Coronary artery (tissue), 2 donors: ENCODE data around the gene ASCC3.

ENCODE experiments used
- DNase-seq: peaks from one replicate; pipeline ENCODE4 v3.0.0-alpha.2; 2017; ENCODE audit warnings: low spot score
- H3K27ac ChIP-seq, 2 donors: fragments of 200-600 bp; sonication (generic); one replicate each; pipeline ENCODE4 v1.5.1; 2016 to 2019
- H3K4me3 ChIP-seq: fragments of 200-600 bp; sonication (generic); 2 replicates; pipeline ENCODE4 v1.5.1; 2016; ENCODE audit warnings: mild to moderate bottlenecking, moderate library complexity
- TF ChIP-seq, protein P1 (sequence below): fragments of 200-600 bp; sonication (generic); IDR thresholded peaks from one replicate; pipeline ENCODE4 v1.5.1; 2019; ENCODE audit warnings: antibody characterized with exemption

ASCC3 gene

DNA sequence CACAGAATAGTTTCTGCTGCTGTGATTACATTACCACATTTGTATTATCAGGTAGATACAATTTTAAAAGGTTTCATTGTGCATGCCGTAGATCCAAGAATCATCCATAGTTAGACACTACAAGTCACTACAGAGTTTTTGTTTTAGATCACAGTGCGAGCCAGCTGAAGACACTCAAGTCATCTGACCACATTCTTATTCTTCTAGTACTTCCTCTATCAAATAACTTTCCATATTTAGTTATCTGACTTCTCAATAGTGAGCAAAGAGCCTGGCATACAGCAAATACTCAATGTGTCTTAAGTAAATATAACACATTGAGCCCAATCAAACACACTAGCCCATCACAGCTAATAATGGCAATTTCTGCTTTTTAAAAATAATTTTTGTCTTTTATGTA lies 195.4 kb downstream of the ASCC3 start:
- H3K4me3 ChIP-seq, result no peak overlapping the region
- no peak overlapping the region for H3K27ac ChIP-seq
- no peak for DNase-seq
- TF ChIP-seq, protein P1, sequence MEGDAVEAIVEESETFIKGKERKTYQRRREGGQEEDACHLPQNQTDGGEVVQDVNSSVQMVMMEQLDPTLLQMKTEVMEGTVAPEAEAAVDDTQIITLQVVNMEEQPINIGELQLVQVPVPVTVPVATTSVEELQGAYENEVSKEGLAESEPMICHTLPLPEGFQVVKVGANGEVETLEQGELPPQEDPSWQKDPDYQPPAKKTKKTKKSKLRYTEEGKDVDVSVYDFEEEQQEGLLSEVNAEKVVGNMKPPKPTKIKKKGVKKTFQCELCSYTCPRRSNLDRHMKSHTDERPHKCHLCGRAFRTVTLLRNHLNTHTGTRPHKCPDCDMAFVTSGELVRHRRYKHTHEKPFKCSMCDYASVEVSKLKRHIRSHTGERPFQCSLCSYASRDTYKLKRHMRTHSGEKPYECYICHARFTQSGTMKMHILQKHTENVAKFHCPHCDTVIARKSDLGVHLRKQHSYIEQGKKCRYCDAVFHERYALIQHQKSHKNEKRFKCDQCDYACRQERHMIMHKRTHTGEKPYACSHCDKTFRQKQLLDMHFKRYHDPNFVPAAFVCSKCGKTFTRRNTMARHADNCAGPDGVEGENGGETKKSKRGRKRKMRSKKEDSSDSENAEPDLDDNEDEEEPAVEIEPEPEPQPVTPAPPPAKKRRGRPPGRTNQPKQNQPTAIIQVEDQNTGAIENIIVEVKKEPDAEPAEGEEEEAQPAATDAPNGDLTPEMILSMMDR, result no peak

DNA sequence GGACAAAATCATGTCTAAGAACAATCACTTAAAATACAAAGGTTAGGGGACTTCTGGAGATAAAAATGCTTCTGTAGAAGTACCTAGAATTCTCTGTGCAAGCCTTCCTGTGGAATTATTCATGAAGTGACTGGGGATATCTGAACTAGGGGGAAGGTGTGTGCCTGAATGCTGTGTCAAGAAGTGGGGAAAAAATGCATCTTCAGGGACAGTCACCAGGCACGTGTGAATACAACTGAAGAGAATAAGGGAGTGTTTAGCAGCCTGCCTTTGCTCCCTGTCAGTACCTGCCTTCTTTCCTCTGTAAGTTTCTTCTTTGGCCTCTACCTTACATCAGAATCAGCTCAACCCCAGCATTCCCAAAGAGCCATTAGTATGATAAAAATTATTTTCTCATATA lies 201.0 kb downstream of the ASCC3 start:
- no peak overlapping the region for H3K27ac ChIP-seq
- TF ChIP-seq, protein P1, result no peak
- no peak for DNase-seq
- H3K4me3 ChIP-seq, result no peak overlapping the region

DNA sequence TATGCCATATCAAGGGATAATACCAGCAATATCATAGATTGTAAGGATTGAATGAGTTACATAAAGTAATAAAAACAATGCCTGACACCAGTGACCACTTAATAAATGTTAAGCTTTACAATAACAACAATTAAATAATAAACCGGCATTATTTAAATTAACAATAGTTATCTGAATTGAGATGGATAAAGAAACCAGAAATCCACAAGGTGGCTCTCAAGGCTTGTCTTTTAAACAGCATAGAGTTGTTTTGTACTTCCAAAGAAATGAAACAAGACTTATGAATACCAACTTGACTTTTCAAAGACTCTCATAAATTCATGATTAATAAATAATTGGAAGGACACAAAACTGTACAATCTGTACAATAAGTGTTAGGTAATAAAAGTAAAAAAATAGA lies 203.1 kb downstream of the ASCC3 start:
- H3K4me3 ChIP-seq, result no peak overlapping the region
- TF ChIP-seq, protein P1, result no peak
- H3K27ac ChIP-seq, result no peak overlapping the region
- DNase-seq, result no peak

GRCh38 chr6:100677240-100677639 lies 203.9 kb downstream of the ASCC3 start:
- TF ChIP-seq, protein P1, result no peak
- no peak for DNase-seq
- Histone ChIP-seq H3K27ac (no peak overlapping the region), H3K4me3 (no peak overlapping the region)

DNA sequence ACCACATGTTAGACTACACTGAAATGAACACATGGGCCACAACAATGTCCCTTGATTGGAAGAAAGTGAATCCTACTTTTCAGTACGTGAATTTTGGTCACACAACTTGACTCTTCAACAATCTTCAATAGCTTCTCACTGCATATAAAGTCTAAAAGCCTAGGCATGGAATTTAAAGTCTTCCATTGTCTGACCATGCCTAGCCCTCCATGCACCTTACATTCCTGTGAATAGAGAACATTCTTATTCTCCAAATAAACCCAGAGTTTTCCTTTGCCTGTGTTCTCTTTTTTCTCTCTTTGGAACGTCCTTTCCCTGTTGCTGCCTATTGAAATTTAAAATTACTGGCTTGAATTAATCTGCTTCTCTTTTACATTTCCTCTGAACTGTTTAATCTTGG lies 207.5 kb downstream of the ASCC3 start:
- no peak for DNase-seq
- TF ChIP-seq, protein P1, result no peak
- Histone ChIP-seq H3K27ac (no peak overlapping the region), H3K4me3 (no peak overlapping the region)

- no peak for DNase-seq
- H3K27ac ChIP-seq, result no peak overlapping the region
- TF ChIP-seq, protein P1, result no peak
- no peak overlapping the region for H3K4me3 ChIP-seq
These were observed 209.4 kb downstream of the ASCC3 start for GRCh38 chr6:100671740-100672139.

DNA sequence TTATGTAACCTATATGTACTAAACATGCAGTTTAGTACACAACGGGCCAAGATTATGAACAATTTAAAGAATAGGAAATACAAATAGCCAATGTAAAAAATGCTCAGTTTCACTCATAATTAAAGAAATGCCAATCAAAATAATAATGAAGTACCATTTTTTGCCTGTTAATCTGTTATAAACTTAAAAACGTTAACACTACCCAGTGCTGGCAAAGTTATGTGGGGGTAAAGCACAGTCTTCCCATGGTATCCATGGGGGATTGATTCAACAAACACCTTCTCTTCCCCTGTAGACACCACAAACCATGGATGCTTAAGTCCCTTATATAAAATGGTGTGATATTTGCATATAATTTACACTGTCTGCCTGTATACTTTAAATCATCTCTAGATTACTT lies 211.1 kb downstream of the ASCC3 start:
- TF ChIP-seq, protein P1, result no peak
- Histone ChIP-seq H3K27ac (no peak overlapping the region), H3K4me3 (no peak overlapping the region)
- DNase-seq, result no peak
